SK-N-SH (cell line): ENCODE results near the gene SIRPA. TPM values are rescaled to one million over a fixed set of nuclear protein-coding genes. Genes with fewer than 3 reads are reported as not detected.

Experiments
- CTCF ChIA-PET: fragments of 300-600, 350-600 bp; formaldehyde crosslinking; extraction: SDS; loops from one replicate; lab custom pipeline; 2021; lab: Yijun Ruan, JAX
- POLR2A ChIA-PET: fragments of 350-600 bp; sonication (Branson Sonifier 250); formaldehyde crosslinking; extraction: SDS; loops from one replicate; lab custom pipeline; 2020; ENCODE audit warnings: antibody characterized with exemption, inconsistent platforms; lab: Yijun Ruan, JAX
- DNase-seq: peaks from one replicate; pipeline ENCODE4 v3.0.0; 2012
- H2AFZ ChIP-seq: fragments of 200-600 bp; sonication (generic); 2 replicates; pipeline ENCODE4 v1.8.1; 2016; ENCODE audit warnings: antibody characterized with exemption, mild to moderate bottlenecking, low read depth
- H3F3A ChIP-seq: fragments of 200-600 bp; sonication (generic); replicated peaks from 2 replicates; pipeline ENCODE3; 2016; ENCODE audit warnings: antibody characterized with exemption, mild to moderate bottlenecking; ENCODE audit not compliant: insufficient read depth
- H3K27ac ChIP-seq, 2 experiments: fragments of 200-500 bp in 1 of 2; fragments of 200-600 bp in 1 of 2; sonication (Bioruptor generic) in 1 of 2; sonication (generic), shearing (Covaris generic) in 1 of 2; 2 replicates each; pipeline versions ENCODE4 v1.5.1 to v1.6.1; 2014 to 2016; ENCODE audit warnings: low read depth in 2 of 2, inconsistent platforms in 1 of 2, low read length in 1 of 2, mild to moderate bottlenecking in 1 of 2, mixed read lengths in 1 of 2
- H3K27me3 ChIP-seq: fragments of 200-600 bp; sonication (generic), shearing (Covaris generic); 2 replicates; pipeline ENCODE4 v1.6.1; 2016; ENCODE audit warnings: mixed run types; ENCODE audit not compliant: insufficient read depth
- H3K36me3 ChIP-seq, 2 experiments: fragments of 200-500 bp in 1 of 2; fragments of 200-600 bp in 1 of 2; sonication (Bioruptor generic) in 1 of 2; sonication (generic) in 1 of 2; replicated peaks in 1 of 2; 2 replicates each; pipeline versions ENCODE3 to v1.5.1; 2014 to 2016; ENCODE audit warnings: low read length in 1 of 2, mild to moderate bottlenecking in 1 of 2; ENCODE audit not compliant: insufficient read depth in 2 of 2, control insufficient read depth in 1 of 2
- H3K4me1 ChIP-seq, 2 experiments: fragments of 200-500 bp in 1 of 2; fragments of 200-600 bp in 1 of 2; sonication (Bioruptor generic) in 1 of 2; sonication (generic), shearing (Covaris generic) in 1 of 2; 2 replicates each; pipeline versions ENCODE4 v1.5.1 to v1.6.1; 2014 to 2016; ENCODE audit warnings: low read depth in 1 of 2, low read length in 1 of 2, mixed run types in 1 of 2; ENCODE audit not compliant: insufficient read depth in 2 of 2, control insufficient read depth in 1 of 2
- H3K4me2 ChIP-seq: fragments of 200-600 bp; sonication (generic), shearing (Covaris generic); 2 replicates; pipeline ENCODE4 v1.6.1; 2017; ENCODE audit warnings: mixed run types
- H3K4me3 ChIP-seq, 2 experiments: fragments of 200-500 bp in 1 of 2; fragments of 200-600 bp in 1 of 2; sonication (Bioruptor generic) in 1 of 2; sonication (generic), shearing (Covaris generic) in 1 of 2; 2 replicates each; pipeline versions ENCODE4 v1.5.1 to v1.8.1; 2014 to 2016; ENCODE audit warnings: low read depth in 2 of 2, inconsistent platforms in 1 of 2, low read length in 1 of 2, mild to moderate bottlenecking in 1 of 2, mixed read lengths in 1 of 2, moderate library complexity in 1 of 2
- H3K79me2 ChIP-seq: fragments of 200-600 bp; sonication (generic); 2 replicates; pipeline ENCODE4 v1.8.1; 2017; ENCODE audit warnings: mild to moderate bottlenecking; ENCODE audit not compliant: insufficient read depth
- H3K9ac ChIP-seq: fragments of 200-600 bp; sonication (generic); 2 replicates; pipeline ENCODE4 v1.6.1; 2017; ENCODE audit warnings: mixed run types
- H3K9me2 ChIP-seq: fragments of 200-600 bp; sonication (generic); 2 replicates; pipeline ENCODE4 v1.6.1; 2017; ENCODE audit warnings: mixed run types
- H3K9me3 ChIP-seq: fragments of 200-600 bp; sonication (generic); 2 replicates; pipeline ENCODE4 v1.6.1; 2017; ENCODE audit warnings: mixed run types, mild to moderate bottlenecking, moderate library complexity
- H4K20me1 ChIP-seq: fragments of 200-600 bp; sonication (generic); 2 replicates; pipeline ENCODE4 v1.6.1; 2017; ENCODE audit warnings: mild to moderate bottlenecking, mixed run types; ENCODE audit not compliant: insufficient read depth
- CHD2 ChIP-seq: fragments of 150-350 bp; IDR thresholded peaks from 2 replicates; pipeline ENCODE4 v1.6.1; 2018; ENCODE audit warnings: low read length; ENCODE audit not compliant: partially characterized antibody
- ELF1 ChIP-seq: IDR thresholded peaks from 2 replicates; pipeline ENCODE4 v1.4.0; 2012
- FOSL2 ChIP-seq: IDR thresholded peaks from 2 replicates; pipeline ENCODE4 v1.4.0; 2012; ENCODE audit warnings: low read depth, mild to moderate bottlenecking, moderate library complexity, borderline replicate concordance
- FOXJ3 ChIP-seq: sonication (generic); formaldehyde crosslinking; IDR thresholded peaks from 2 replicates; pipeline ENCODE4 v1.5.1; 2020; ENCODE audit warnings: mild to moderate bottlenecking, missing genetic modification reagents
- GATA2 ChIP-seq: sonication (generic); formaldehyde crosslinking; IDR thresholded peaks from 2 replicates; pipeline ENCODE4 v1.5.0; 2020; ENCODE audit warnings: mild to moderate bottlenecking, missing genetic modification reagents
- NFIC ChIP-seq: IDR thresholded peaks from 2 replicates; pipeline ENCODE4 v1.4.0; 2012; ENCODE audit warnings: borderline replicate concordance
- NRF1 ChIP-seq: IDR thresholded peaks from 2 replicates; pipeline ENCODE4 v1.6.1; 2012; ENCODE audit warnings: low read depth, mild to moderate bottlenecking, low read length
- POLR2AphosphoS5 ChIP-seq: IDR thresholded peaks from 2 replicates; pipeline ENCODE4 v1.6.1; 2012; ENCODE audit warnings: low read depth, low read length
- RAD21 ChIP-seq: IDR thresholded peaks from 2 replicates; pipeline ENCODE4 v1.6.1; 2012; ENCODE audit warnings: mild to moderate bottlenecking, low read length
- RFX5 ChIP-seq: IDR thresholded peaks from 2 replicates; pipeline ENCODE4 v1.6.1; 2012; ENCODE audit warnings: mild to moderate bottlenecking, improper control_type of control experiment, low read length
- RXRA ChIP-seq: IDR thresholded peaks from 2 replicates; pipeline ENCODE4 v1.4.0; 2012; ENCODE audit warnings: low read depth, mild to moderate bottlenecking, borderline replicate concordance
- SIN3A ChIP-seq: IDR thresholded peaks from 2 replicates; pipeline ENCODE4 v1.6.1; 2012; ENCODE audit warnings: low read depth, mild to moderate bottlenecking, low read length, moderate library complexity, borderline replicate concordance
- TAF1 ChIP-seq: IDR thresholded peaks from 2 replicates; pipeline ENCODE4 v1.6.1; 2012; ENCODE audit warnings: low read depth, mild to moderate bottlenecking, low read length, moderate library complexity, borderline replicate concordance
- TEAD4 ChIP-seq: IDR thresholded peaks from 2 replicates; pipeline ENCODE4 v1.4.0; 2012; ENCODE audit warnings: mild to moderate bottlenecking, borderline replicate concordance; ENCODE audit not compliant: insufficient read depth
- YY1 ChIP-seq: IDR thresholded peaks from 2 replicates; pipeline ENCODE4 v1.4.0; 2012; ENCODE audit warnings: low read depth, mild to moderate bottlenecking
- WGBS: methylation state at CpG from one replicate; pipeline ENCODE4 v1.1.6; 2017; ENCODE audit warnings: low lambda C conversion rate; 5-methylcytosine and 5-hydroxymethylcytosine counted together
- polyA plus RNA-seq, 3 experiments: library from polyadenylated mRNA; depleted of rRNA; stranded (reverse); fragments of >200 nt; gene quantifications; 2 replicates each; pipeline ENCODE4 v1.2.3, GENCODE V29; 2012
- TF ChIP-seq, protein P1 (sequence below): IDR thresholded peaks from 2 replicates; pipeline ENCODE4 v1.4.0; 2012; ENCODE audit warnings: low read depth
- TF ChIP-seq, protein P2 (sequence below): fragments of 150-350 bp; IDR thresholded peaks from 2 replicates; pipeline ENCODE4 v1.6.1; 2017; ENCODE audit warnings: antibody characterized with exemption, low read length, low read depth, borderline replicate concordance
- TF ChIP-seq, protein P3 (sequence below): IDR thresholded peaks from 2 replicates; pipeline ENCODE4; 2012
- TF ChIP-seq, protein P4 (sequence below): fragments of 150-350 bp; IDR thresholded peaks from 2 replicates; pipeline ENCODE4 v1.6.1; 2016; ENCODE audit warnings: mild to moderate bottlenecking, low read depth, low read length
- TF ChIP-seq, protein P5 (sequence below): fragments of 200-600 bp; sonication (generic); IDR thresholded peaks from 2 replicates; pipeline ENCODE4 v1.6.1; 2017; ENCODE audit warnings: antibody characterized with exemption, mild to moderate bottlenecking, moderate library complexity

The SIRPA gene
- polyA plus RNA-seq, 1 of the 3 experiments (the other 2 are of a cell fraction) = 9.1 TPM

DNA sequence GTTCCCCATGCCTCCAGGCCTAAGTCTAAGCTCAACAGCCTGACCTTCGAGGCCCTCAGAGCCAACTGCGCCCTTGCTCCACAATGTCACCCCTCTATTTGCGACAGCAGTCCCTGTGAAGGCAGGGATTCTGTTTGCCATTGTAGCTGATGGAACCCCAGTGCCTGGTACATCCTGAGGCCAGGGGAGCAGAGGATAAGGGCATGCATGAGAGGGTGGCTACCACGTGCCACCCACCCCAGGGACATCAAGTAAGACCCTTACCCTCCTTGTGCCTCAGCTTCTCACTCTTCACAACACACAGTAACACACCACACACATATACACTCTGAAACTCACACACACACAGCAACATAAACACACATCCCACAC lies 20.0 kb upstream of the SIRPA start:
- DNase-seq = no peak
- Histone ChIP-seq H3K4me1 (peaks cover 0 to 28% of the 10 kb centered on the region in 2 experiments; a peak in 1 of 4 replicates), H3K36me3 (no peaks in the 10 kb centered on the region), H3K9me3 (no peaks in the 10 kb centered on the region), H3K9ac (no peak overlapping the region), H3K79me2 (no peaks in the 10 kb centered on the region), H3K9me2 (no peaks in the 10 kb centered on the region), H3K4me2 (no peak overlapping the region), H3F3A (no peaks in the 10 kb centered on the region), H3K27me3 (no peaks in the 10 kb centered on the region), H3K27ac (no peak overlapping the region), H3K4me3 (no peak overlapping the region), H4K20me1 (no peaks in the 10 kb centered on the region), H2AFZ (no peak overlapping the region)
- ChIA-PET POLR2A (no interaction called here), CTCF (interaction anchor here (0.8 to 1.0 kb wide), 2 partner anchors 13 to 22 kb away, joined by 3 read pairs; no protein-coding TSS in a partner anchor)
- 57% methylated on average over 3 of the region's 4 CpGs for WGBS
- TF ChIP-seq RXRA (no peak), GATA2 (CRISPR knock-in tag) (no peak), SIN3A (no peak), NRF1 (no peak), NFIC (no peak), FOSL2 (no peak), RFX5 (no peak), TAF1 (no peak), YY1 (no peak), CHD2 (no peak), TEAD4 (no peak), POLR2AphosphoS5 (no peak), ELF1 (no peak), FOXJ3 (CRISPR knock-in tag) (no peak), RAD21 (no peak)
- TF ChIP-seq, protein P1, sequence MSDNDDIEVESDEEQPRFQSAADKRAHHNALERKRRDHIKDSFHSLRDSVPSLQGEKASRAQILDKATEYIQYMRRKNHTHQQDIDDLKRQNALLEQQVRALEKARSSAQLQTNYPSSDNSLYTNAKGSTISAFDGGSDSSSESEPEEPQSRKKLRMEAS = no peak
- TF ChIP-seq, protein P2, sequence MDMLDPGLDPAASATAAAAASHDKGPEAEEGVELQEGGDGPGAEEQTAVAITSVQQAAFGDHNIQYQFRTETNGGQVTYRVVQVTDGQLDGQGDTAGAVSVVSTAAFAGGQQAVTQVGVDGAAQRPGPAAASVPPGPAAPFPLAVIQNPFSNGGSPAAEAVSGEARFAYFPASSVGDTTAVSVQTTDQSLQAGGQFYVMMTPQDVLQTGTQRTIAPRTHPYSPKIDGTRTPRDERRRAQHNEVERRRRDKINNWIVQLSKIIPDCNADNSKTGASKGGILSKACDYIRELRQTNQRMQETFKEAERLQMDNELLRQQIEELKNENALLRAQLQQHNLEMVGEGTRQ = no peak
- TF ChIP-seq, protein P3, sequence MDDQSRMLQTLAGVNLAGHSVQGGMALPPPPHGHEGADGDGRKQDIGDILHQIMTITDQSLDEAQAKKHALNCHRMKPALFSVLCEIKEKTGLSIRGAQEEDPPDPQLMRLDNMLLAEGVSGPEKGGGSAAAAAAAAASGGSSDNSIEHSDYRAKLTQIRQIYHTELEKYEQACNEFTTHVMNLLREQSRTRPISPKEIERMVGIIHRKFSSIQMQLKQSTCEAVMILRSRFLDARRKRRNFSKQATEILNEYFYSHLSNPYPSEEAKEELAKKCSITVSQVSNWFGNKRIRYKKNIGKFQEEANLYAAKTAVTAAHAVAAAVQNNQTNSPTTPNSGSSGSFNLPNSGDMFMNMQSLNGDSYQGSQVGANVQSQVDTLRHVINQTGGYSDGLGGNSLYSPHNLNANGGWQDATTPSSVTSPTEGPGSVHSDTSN = no peak
- TF ChIP-seq, protein P4, sequence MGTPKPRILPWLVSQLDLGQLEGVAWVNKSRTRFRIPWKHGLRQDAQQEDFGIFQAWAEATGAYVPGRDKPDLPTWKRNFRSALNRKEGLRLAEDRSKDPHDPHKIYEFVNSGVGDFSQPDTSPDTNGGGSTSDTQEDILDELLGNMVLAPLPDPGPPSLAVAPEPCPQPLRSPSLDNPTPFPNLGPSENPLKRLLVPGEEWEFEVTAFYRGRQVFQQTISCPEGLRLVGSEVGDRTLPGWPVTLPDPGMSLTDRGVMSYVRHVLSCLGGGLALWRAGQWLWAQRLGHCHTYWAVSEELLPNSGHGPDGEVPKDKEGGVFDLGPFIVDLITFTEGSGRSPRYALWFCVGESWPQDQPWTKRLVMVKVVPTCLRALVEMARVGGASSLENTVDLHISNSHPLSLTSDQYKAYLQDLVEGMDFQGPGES = no peak
- TF ChIP-seq, protein P5, sequence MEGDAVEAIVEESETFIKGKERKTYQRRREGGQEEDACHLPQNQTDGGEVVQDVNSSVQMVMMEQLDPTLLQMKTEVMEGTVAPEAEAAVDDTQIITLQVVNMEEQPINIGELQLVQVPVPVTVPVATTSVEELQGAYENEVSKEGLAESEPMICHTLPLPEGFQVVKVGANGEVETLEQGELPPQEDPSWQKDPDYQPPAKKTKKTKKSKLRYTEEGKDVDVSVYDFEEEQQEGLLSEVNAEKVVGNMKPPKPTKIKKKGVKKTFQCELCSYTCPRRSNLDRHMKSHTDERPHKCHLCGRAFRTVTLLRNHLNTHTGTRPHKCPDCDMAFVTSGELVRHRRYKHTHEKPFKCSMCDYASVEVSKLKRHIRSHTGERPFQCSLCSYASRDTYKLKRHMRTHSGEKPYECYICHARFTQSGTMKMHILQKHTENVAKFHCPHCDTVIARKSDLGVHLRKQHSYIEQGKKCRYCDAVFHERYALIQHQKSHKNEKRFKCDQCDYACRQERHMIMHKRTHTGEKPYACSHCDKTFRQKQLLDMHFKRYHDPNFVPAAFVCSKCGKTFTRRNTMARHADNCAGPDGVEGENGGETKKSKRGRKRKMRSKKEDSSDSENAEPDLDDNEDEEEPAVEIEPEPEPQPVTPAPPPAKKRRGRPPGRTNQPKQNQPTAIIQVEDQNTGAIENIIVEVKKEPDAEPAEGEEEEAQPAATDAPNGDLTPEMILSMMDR = no peak
